Stimulated activated naive CD8-positive, alpha-beta T cell treated with anti-CD3 and anti-CD28 coated beads, Interleukin-15, Interleukin-2, amounts not matched to agents 100 U/mL and 50 U/mL, for 24 hours (primary cell): ENCODE data around the gene MED27.

ENCODE experiments used
- ATAC-seq: fragments of 150-1000 bp; cut with Tn5 transposase; one replicate; pipeline ENCODE4 v1.10.0; 2021
- DNase-seq: peaks from one replicate; pipeline ENCODE4 v3.0.0; 2021

MED27 gene

GRCh38 chr9:131854334-131854733 lies 225.3 kb downstream of the MED27 start:
- no peak for DNase-seq
- ATAC-seq, result no peak

- peak; percentile 71 for ATAC-seq
- DNase-seq, result no peak
Measured at GRCh38 chr9:131853434-131853833, 226.2 kb downstream of the MED27 start.

- ATAC-seq (no peak), DNase-seq (no peak)
Measured at GRCh38 chr9:131851414-131851813, 228.3 kb downstream of the MED27 start.

- DNase-seq, result no peak
- no peak for ATAC-seq
Measured at GRCh38 chr9:131849391-131849790, 230.3 kb downstream of the MED27 start.

- ATAC-seq (no peak), DNase-seq (no peak)
Measured at GRCh38 chr9:131848570-131849160, 231.0 kb downstream of the MED27 start.

GRCh38 chr9:131847665-131848354 lies 231.9 kb downstream of the MED27 start:
- ATAC-seq (no peak), DNase-seq (no peak)

GRCh38 chr9:131845305-131846298 lies 234.1 kb downstream of the MED27 start:
- ATAC-seq (no peak), DNase-seq (no peak)

GRCh38 chr9:131844745-131845118 lies 234.9 kb downstream of the MED27 start:
- ATAC-seq (no peak), DNase-seq (no peak)

GRCh38 chr9:131843989-131844744 lies 235.5 kb downstream of the MED27 start:
- ATAC-seq, result no peak
- DNase-seq, result no peak

GRCh38 chr9:131841765-131842318 lies 237.8 kb downstream of the MED27 start:
- no peak for DNase-seq

GRCh38 chr9:131840751-131841702 lies 238.6 kb downstream of the MED27 start:
- DNase-seq, result no peak
- no peak for ATAC-seq

More at GRCh38 chr9:131841765-131842318, 237.8 kb downstream of the MED27 start:
- no peak for ATAC-seq

GRCh38 chr9:131840220-131840619 lies 239.4 kb downstream of the MED27 start:
- ATAC-seq, result no peak
- DNase-seq, result no peak

GRCh38 chr9:131839281-131840084 lies 240.2 kb downstream of the MED27 start:
- peak; percentile 44 for DNase-seq
- peak; percentile 44 for ATAC-seq

- ATAC-seq, result no peak
- no peak for DNase-seq
Measured at GRCh38 chr9:131838530-131839280, 241.0 kb downstream of the MED27 start.

- DNase-seq (no peak), ATAC-seq (no peak)
Measured at GRCh38 chr9:131837836-131838235, 241.8 kb downstream of the MED27 start.

GRCh38 chr9:131837316-131837715 lies 242.4 kb downstream of the MED27 start:
- ATAC-seq, result no peak
- DNase-seq, result no peak

- DNase-seq (no peak), ATAC-seq (no peak)
Measured at GRCh38 chr9:131836607-131837315, 242.9 kb downstream of the MED27 start.

- no peak for ATAC-seq
Measured at GRCh38 chr9:131836021-131836420, 243.6 kb downstream of the MED27 start.

More at GRCh38 chr9:131836021-131836420, 243.6 kb downstream of the MED27 start:
- DNase-seq, result no peak
